HPDE6-E6E7 (cell line): ENCODE results near the gene TEX22.

Source experiments
- DNase-seq: peaks from one replicate; pipeline ENCODE4 v3.0.0; 2011; ENCODE audit warnings: missing footprints; ENCODE audit errors: extremely low spot score

Gene TEX22

DNA sequence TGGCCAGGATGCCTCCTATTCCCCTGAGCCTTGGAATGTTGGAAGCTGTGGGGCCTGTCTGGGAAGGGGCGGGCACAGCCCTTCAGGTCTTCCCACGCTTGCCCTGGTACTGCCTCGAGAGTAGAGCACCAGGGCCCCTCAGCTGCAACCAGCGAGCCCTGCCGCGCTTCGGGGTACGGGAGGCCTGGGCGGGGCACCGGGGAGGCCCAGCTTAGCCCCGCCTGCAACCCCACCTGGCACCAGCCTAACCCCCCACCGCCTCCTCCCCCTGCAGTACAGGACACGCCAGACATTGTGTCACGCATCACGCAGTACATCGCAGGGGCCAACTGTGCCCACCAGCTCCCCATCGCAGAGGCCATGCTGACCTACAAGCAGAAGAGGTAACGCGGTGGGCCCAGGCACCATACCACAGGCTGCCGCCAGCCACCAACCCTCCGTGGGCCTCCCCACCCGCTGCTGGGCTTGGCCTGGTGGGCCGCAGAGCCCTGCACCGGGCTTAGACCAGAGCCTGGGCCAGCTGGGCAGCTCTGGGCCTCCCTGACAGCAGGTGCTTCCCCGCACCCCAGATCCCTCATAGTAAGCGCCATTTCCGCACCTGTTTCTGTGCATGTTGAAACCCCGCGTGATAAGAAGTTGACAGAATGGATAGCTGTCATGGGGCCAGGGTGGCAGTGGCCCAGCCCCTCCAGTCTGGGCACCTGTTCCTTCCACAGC is 13.6 kb upstream of the TEX22 start:
- no peak for DNase-seq

DNA sequence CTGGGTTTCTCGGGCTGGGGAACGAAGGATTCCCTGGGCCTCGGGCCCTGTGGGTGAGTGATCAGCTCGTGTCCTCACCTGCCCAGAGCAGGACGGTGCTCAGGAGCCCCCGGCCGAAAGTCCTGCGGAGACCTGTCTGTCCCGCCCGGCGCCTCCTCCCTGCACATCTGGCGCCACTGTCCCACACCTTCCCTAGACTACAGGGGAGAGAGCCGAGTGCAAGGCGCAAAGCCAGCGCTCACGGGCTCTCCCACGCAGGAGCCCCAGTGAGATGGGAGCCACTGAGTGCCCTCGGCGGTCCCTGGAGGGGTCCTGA is 13.1 kb upstream of the TEX22 start:
- no peak for DNase-seq

DNA sequence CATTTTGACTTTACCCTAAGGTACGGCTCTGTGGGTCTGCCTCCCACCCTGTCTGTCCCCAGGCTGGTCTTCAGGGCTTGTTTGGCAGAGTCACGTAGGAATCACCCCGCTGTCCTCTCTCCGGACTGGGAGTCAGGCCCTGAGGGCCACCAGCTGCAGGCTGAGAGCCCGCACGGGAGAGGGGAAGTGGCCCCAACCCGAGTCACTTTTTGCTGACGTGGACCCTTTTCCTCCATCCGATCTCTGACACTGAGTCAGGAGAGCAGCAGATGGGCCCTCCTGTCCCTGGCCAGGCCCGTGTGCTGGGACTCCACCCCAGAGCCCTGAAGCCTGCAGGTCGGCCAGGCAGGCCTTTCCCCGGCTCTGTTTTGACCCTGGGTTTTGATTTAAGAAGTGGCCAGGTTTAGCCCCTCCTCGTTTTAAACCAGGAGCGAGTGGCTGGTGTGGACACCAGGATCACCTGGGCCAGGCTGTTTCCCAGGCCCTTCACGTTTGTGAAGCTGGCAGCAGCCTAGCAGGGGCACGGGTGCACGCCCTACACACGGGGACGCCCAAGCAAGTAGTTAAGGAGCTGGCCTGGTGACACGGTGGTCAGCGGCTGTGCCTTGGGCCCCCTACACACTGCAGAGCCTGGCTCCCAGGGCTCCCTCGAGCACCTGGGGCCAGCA is 12.5 kb upstream of the TEX22 start:
- no peak for DNase-seq

GRCh38 chr14:105386581-105387529 is 11.5 kb upstream of the TEX22 start:
- no peak for DNase-seq

GRCh38 chr14:105387530-105387922 is 10.8 kb upstream of the TEX22 start:
- no peak for DNase-seq

- no peak for DNase-seq
Observed at GRCh38 chr14:105388110-105388951, 10.0 kb upstream of the TEX22 start.

DNA sequence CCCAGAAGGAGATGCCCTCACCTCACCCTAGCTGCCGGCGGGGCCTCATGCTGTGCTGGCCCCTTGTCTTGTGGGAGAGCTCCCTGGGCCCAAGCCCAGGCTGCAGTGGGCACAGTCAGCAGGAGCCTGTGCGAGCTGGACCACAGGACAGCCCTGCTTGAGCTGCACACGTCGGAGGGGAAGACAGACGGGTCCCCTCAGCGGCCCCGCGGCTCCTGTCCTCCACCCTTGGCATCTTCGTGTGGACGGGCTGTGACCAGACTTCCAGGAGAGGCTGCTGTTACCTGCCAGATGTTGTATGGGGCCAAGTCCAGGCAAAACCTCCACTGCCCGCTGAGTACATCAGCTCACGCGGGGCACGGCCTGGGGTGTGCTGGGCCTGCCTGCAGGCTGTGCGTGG is 9.4 kb upstream of the TEX22 start:
- no peak for DNase-seq

DNA sequence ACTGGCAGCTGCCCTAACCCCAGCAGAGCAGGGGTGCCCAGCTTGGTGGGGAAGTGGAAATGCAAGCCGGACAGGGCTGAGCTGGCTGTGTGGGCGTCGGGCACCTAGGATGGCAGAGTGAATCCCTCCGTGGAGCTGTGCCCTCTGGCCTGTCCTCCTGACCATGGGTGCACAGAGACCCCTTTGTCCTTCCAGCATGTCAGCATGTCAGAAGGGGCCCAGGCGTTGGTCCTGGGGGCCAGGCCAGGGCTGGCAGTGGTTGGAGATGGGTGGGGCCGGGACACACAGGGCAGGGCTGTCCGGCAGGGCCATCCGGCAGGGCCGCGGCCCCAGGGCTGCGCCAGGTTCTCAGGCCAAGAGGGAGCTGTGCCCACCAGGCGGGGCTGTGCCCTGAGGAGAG is 8.8 kb upstream of the TEX22 start:
- no peak for DNase-seq

GRCh38 chr14:105389976-105390848 is 8.1 kb upstream of the TEX22 start:
- no peak for DNase-seq

DNA sequence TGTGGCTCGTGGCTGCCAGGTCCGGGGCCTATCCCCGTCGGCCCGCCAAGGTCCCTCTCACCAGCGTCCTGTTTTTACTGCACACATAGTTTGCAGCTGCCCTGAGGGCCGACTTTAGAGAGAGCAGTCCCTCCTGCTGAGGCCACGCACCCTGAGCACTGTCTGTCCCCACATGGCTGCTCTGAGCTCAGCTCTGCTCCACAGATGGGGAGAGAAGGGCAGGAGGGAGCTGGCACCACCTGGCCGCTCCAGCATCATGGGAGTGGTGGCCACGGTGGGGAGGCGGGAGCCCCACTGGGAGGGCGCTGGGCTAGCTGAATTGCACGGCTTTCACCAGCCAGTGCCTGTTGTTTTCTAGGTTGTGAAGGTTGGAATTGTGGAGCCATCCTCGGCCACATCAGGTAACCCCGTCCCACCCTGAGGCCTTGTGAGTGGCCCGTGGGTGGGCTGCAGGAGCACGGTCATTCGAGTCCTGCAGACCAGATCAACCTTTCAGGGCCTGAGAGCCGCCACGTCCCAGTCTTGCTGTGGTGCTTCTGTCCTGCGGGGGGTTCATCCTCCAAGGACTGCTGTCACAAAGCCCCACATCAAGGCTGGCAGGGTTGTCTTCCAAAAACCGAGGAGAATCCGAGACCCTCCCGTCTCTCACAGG is 7.4 kb upstream of the TEX22 start:
- DNase-seq, result no peak

- no peak for DNase-seq
Observed at GRCh38 chr14:105391541-105391940, 6.8 kb upstream of the TEX22 start.

GRCh38 chr14:105392131-105393090 is 5.9 kb upstream of the TEX22 start:
- DNase-seq, result no peak

GRCh38 chr14:105393151-105393550 is 5.2 kb upstream of the TEX22 start:
- DNase-seq, result no peak

- DNase-seq, result no peak
Observed at GRCh38 chr14:105394714-105395537, 3.4 kb upstream of the TEX22 start.

GRCh38 chr14:105395538-105395854 is 2.8 kb upstream of the TEX22 start:
- DNase-seq, result no peak

- DNase-seq, result no peak
Observed at GRCh38 chr14:105397350-105397931, 897 bp upstream of the TEX22 start.

- DNase-seq, result no peak
Observed at GRCh38 chr14:105398726-105399465, 558 bp downstream of the TEX22 start.
